HepG2 (cell line): ENCODE results near the gene ERCC4. TPM values are rescaled to one million over a fixed set of nuclear protein-coding genes. Genes with fewer than 3 reads are reported as not detected.
A peak's percentile ranks its signal among the peaks of the same experiment; 100 is the strongest.

Source experiments
- FOSL2 ChIP-seq: sonication (generic); formaldehyde crosslinking; IDR thresholded peaks from 2 replicates; pipeline ENCODE4 v1.4.0; 2020; ENCODE audit warnings: missing genetic modification reagents
- GABPA ChIP-seq, 2 experiments: IDR thresholded peaks; 2 replicates each; pipeline ENCODE4 v1.6.1; 2011 to 2016; ENCODE audit warnings: low read depth in 2 of 2, low read length in 1 of 2, missing biosample characterization in 1 of 2, missing genetic modification characterization in 1 of 2
- HOMEZ ChIP-seq: IDR thresholded peaks from 2 replicates; pipeline ENCODE4 v1.6.1; 2016; ENCODE audit warnings: low read depth
- JUND ChIP-seq: sonication (generic); formaldehyde crosslinking; IDR thresholded peaks from 2 replicates; pipeline ENCODE4 v1.8.0; 2022; ENCODE audit warnings: mild to moderate bottlenecking, missing genetic modification reagents
- KLF12 ChIP-seq: sonication (generic); formaldehyde crosslinking; IDR thresholded peaks from 2 replicates; pipeline ENCODE4 v1.4.0; 2020; ENCODE audit warnings: missing genetic modification reagents, borderline replicate concordance
- MATR3 ChIP-seq: sonication (generic); formaldehyde crosslinking; IDR thresholded peaks from 2 replicates; pipeline ENCODE4 v1.4.0; 2020; ENCODE audit warnings: missing genetic modification reagents
- MTA3 ChIP-seq: sonication (generic); formaldehyde crosslinking; IDR thresholded peaks from 2 replicates; pipeline ENCODE4 v1.4.0; 2020; ENCODE audit warnings: missing genetic modification reagents
- PAXIP1 ChIP-seq: sonication (generic); formaldehyde crosslinking; conservative IDR thresholded peaks from 2 replicates; pipeline ENCODE4 v1.4.0; 2020; ENCODE audit warnings: mild to moderate bottlenecking, missing genetic modification reagents, moderate library complexity
- POGZ ChIP-seq: sonication (generic); formaldehyde crosslinking; IDR thresholded peaks from 2 replicates; pipeline ENCODE4 v1.4.0; 2020; ENCODE audit warnings: mild to moderate bottlenecking, missing genetic modification reagents
- SKIL ChIP-seq: sonication (generic); formaldehyde crosslinking; IDR thresholded peaks from 2 replicates; pipeline ENCODE4 v1.8.0; 2022; ENCODE audit warnings: missing genetic modification reagents, mild to moderate bottlenecking, moderate library complexity, borderline replicate concordance
- TBX3 ChIP-seq: fragments of 450-650 bp; IDR thresholded peaks from 2 replicates; pipeline ENCODE4 v1.6.1; 2017; ENCODE audit warnings: antibody characterized with exemption, mild to moderate bottlenecking, inconsistent platforms, borderline replicate concordance
- THAP11 ChIP-seq: IDR thresholded peaks from 2 replicates; pipeline ENCODE4 v1.6.1; 2016; ENCODE audit warnings: missing biosample characterization, missing genetic modification reagents
- ZNF547 ChIP-seq: sonication (generic); formaldehyde crosslinking; IDR thresholded peaks from 2 replicates; pipeline ENCODE4 v1.5.1; 2020; ENCODE audit warnings: mild to moderate bottlenecking, missing genetic modification reagents
- ZNF616 ChIP-seq: sonication (generic); formaldehyde crosslinking; IDR thresholded peaks from 2 replicates; pipeline ENCODE4 v1.5.0; 2020; ENCODE audit warnings: low read depth, mild to moderate bottlenecking, missing genetic modification reagents
- ZNF749 ChIP-seq: sonication (generic); formaldehyde crosslinking; IDR thresholded peaks from 2 replicates; pipeline ENCODE4 v1.8.0; 2022; ENCODE audit warnings: mild to moderate bottlenecking, missing genetic modification reagents, moderate library complexity, borderline replicate concordance
- ZNF879 ChIP-seq: sonication (generic); formaldehyde crosslinking; IDR thresholded peaks from 2 replicates; pipeline ENCODE4 v1.8.1; 2023; ENCODE audit warnings: missing genetic modification reagents
- ZSCAN21 ChIP-seq: sonication (generic); formaldehyde crosslinking; IDR thresholded peaks from 2 replicates; pipeline ENCODE4 v1.8.0; 2022; ENCODE audit warnings: mild to moderate bottlenecking, missing genetic modification reagents, moderate library complexity, borderline replicate concordance
- polyA plus RNA-seq, 8 experiments: library from polyadenylated mRNA; depleted of rRNA in 3 of 8; stranded (reverse) in 7 of 8; unstranded in 1 of 8; fragments of >200 nt; fragmentation: Illumina TruSeq in 4 of 8; extraction: Trizol in 4 of 8; gene quantifications; 2 replicates each; pipeline versions ENCODE4 v1.2.1 to v1.2.3, GENCODE V29; 2011 to 2016; ENCODE audit warnings: low read depth in 4 of 8, missing spikeins in 1 of 8, mixed read lengths in 1 of 8; ENCODE audit not compliant: insufficient read depth in 1 of 8
- total RNA-seq, 5 experiments: library from RNA; depleted of rRNA; stranded (reverse); fragments of >200 nt; fragmentation: Illumina TruSeq; extraction: Trizol; gene quantifications; 2 replicates each; pipeline ENCODE4 v1.2.3, GENCODE V29; 2016; ENCODE audit warnings: low read depth in 1 of 5
- TF ChIP-seq, protein P1 (sequence below): IDR thresholded peaks from 2 replicates; pipeline ENCODE4 v1.6.1; 2012; ENCODE audit warnings: low read depth, low read length, improper control_type of control experiment

ERCC4 gene
- total and polyA plus RNA-seq, 2 of the 13 experiments (the other 11 are each of a cell fraction or from before 2014, with no cell fraction given): 5.4 to 15.2 TPM

DNA sequence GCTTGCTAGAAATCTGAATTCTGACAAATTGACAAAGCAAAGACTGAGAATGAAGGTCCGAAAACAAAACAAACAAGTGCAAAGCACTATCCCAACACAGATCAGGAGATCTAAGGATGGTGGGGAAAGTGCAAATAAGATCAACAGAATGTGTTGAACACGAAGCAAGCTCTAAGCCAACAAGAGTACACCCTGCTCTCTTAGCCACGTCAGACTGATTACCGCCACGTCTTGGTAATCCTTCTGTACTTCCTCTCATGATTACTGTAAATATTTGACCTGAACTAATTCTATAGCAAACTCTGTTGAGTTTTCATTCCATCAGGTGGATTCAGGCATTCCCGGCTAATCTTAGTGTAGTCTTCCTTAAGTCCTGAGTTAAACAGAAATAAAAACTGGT, 34.3 kb upstream of the ERCC4 start (continued):
- TF ChIP-seq PAXIP1 (CRISPR knock-in tag) (peak; percentile 94), ZNF879 (CRISPR knock-in tag) (no peak), ZSCAN21 (CRISPR knock-in tag) (peak; percentile 86), ZNF616 (CRISPR knock-in tag) (no peak), ZNF749 (CRISPR knock-in tag) (0 out of 2 replicates have a peak, but pooled peaks have one; percentile 36), POGZ (CRISPR knock-in tag) (peak; percentile 62), JUND (CRISPR knock-in tag) (peak; percentile 74; the same call in 1 of the 2 replicates), ZNF547 (peak; percentile 58; the same call in 1 of the 2 replicates), HOMEZ (CRISPR knock-in tag) (peak; percentile 81), GABPA (IDR thresholded peaks at IDR 0.05; ENCODE audit: low read depth, low read length) (no peak), GABPA (CRISPR knock-in tag; IDR thresholded peaks at IDR 0.05; ENCODE audit: low read depth) (peak; percentile 67), TBX3 (peak; percentile 96), FOSL2 (CRISPR knock-in tag) (peak; percentile 72), MATR3 (no peak), SKIL (CRISPR knock-in tag) (peak; percentile 71; the same call in 1 of the 2 replicates), KLF12 (CRISPR knock-in tag) (no peak), THAP11 (CRISPR knock-in tag) (peak; percentile 45; the same call in 1 of the 2 replicates), MTA3 (CRISPR knock-in tag) (no peak)
- TF ChIP-seq, protein P1, sequence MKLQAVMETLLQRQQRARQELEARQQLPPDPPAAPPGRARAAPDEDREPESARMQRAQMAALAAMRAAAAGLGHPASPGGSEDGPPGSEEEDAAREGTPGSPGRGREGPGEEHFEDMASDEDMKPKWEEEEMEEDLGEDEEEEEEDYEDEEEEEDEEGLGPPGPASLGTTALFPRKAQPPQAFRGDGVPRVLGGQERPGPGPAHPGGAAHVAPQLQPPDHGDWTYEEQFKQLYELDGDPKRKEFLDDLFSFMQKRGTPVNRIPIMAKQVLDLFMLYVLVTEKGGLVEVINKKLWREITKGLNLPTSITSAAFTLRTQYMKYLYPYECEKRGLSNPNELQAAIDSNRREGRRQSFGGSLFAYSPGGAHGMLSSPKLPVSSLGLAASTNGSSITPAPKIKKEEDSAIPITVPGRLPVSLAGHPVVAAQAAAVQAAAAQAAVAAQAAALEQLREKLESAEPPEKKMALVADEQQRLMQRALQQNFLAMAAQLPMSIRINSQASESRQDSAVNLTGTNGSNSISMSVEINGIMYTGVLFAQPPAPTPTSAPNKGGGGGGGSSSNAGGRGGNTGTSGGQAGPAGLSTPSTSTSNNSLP: peak; percentile 79
